ENCODE measurements around the gene KDM4B. TPM values are rescaled to one million over a fixed set of nuclear protein-coding genes. Genes with fewer than 3 reads are reported as not detected.

The KDM4B gene
- total RNA-seq, 1 donor from 2014 or later, result 27.6 TPM

- no peak for DNase-seq (ENCODE audit: low spot score)
- intact Hi-C loops (cut with DNase I), result no loop called here
Observed at GRCh38 chr19:5165697-5166019, 196.7 kb downstream of the KDM4B start.

- intact Hi-C loops (cut with DNase I), result no loop called here
- DNase-seq (ENCODE audit: low spot score), result no peak
Observed at GRCh38 chr19:5166262-5166661, 197.3 kb downstream of the KDM4B start.

- intact Hi-C loops (cut with DNase I), result no loop called here
- no peak for DNase-seq (ENCODE audit: low spot score)
Observed at GRCh38 chr19:5170329-5170745, 201.4 kb downstream of the KDM4B start.

GRCh38 chr19:5171711-5172110 lies 202.8 kb downstream of the KDM4B start:
- intact Hi-C loops (cut with DNase I), result no loop called here
- DNase-seq (ENCODE audit: low spot score), result no peak

DNA sequence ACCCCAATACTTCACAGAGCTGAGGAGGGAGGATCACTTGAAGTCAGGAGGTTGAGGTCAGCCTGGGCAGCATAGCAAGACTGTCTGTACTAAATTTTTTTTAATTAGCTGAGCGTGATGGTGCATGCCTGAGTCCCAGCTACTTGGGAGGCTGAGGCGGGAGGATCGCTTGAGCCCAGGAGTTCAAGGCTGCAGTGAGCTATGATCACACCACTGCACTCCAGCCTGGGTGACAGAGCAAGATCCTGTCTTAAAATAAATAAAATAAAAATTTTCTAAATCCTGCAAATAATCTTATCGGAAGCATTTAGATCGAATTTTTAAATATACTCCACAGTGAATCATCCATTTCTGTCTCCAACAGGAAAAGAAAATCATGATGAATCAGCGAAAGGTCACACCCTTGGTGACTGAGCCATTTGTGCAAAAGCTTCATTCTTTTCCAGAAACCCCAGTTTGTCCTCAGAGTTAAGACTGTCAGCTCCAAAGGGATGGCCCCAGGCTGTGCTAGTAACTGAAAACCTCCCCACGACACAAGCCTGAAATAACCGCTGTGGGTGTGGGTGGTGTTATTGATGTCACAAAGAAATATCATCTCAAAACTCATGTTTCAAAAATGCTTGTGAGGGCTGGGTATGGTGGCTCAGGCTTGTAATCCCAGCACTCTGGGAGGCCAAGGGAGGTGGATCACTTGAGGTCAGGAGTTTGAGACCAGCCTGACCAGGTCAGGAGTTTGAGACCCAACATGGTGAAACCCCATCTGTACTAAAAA lies 204.1 kb downstream of the KDM4B start:
- DNase-seq (ENCODE audit: low spot score), result no peak
- intact Hi-C loops (cut with DNase I), result no loop called here

- no peak for DNase-seq (ENCODE audit: low spot score)
- intact Hi-C loops (cut with DNase I), result no loop called here
Observed at GRCh38 chr19:5173993-5174392, 205.1 kb downstream of the KDM4B start.

- DNase-seq (ENCODE audit: low spot score), result no peak
- intact Hi-C loops (cut with DNase I), result no loop called here
Observed at GRCh38 chr19:5177745-5178450, 209.0 kb downstream of the KDM4B start.

GRCh38 chr19:5178841-5179240 lies 209.9 kb downstream of the KDM4B start:
- DNase-seq (ENCODE audit: low spot score), result no peak
- intact Hi-C loops (cut with DNase I), result no loop called here

DNA sequence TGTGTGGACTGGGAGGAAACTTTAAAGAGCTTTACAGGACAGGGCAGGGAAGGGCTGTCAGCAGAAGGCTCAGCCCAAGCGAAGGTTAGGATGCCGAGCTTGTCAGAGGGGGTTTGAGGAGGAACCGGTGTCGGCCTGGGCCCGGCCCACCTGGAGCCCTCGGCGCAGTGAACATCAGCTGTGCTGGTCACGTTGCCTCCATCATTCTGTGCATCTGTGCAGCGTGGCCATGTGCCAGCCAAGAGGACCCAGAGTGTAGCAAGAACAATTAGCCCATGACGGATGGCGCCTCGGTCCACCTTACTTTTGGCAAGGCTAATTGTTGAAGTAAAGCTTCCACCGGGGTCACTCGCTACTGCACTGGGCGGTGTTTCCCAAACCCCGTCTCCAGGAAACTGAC lies 210.3 kb downstream of the KDM4B start:
- intact Hi-C loops (cut with DNase I), result no loop called here
- DNase-seq (ENCODE audit: low spot score), result no peak

- intact Hi-C loops (cut with DNase I), result no loop called here
Observed at GRCh38 chr19:5181329-5181728, 212.4 kb downstream of the KDM4B start.

DNA sequence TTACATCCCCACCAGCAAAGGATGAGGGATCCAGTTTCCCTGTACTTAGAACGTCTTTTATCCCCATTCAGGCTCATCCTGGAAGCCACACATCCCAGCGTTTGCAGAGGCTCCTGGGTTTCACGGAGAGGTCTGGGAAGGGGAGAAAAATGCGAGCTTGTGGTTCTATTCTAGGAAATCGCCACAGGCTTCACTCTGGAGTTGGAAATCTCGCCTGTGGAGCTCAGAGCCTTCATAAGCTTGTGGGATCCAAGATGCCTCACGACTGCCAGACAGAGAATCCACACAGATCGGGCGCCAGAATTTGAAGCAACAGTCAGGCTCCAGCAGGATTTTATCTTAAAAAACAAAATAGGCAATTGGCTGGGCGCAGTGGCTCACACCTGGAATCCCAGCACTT lies 213.8 kb downstream of the KDM4B start:
- intact Hi-C loops (cut with DNase I), result no loop called here
- no peak for DNase-seq (ENCODE audit: low spot score)

More at GRCh38 chr19:5181329-5181728, 212.4 kb downstream of the KDM4B start:
- no peak for DNase-seq (ENCODE audit: low spot score)

DNA sequence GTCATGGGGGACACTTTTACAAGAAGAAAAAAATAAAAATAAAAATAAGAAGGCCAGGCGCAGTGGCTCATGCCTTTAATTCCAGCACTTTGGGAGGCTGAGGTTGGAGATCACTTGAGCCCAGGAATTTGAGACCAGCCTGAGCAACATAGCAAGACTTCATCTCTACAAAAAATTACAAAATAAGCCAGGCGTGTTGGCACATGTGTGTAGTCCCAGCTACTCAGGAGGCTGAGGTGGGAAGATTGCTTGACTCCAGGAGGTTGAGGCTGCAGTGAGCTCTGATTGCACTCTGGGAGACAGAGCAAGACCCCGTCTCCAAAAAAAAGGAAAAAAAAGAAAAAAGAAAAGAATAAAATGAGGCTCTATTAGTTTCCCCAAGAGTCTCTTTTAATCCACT lies 214.7 kb downstream of the KDM4B start:
- intact Hi-C loops (cut with DNase I), result no loop called here
- DNase-seq (ENCODE audit: low spot score), result no peak

DNA sequence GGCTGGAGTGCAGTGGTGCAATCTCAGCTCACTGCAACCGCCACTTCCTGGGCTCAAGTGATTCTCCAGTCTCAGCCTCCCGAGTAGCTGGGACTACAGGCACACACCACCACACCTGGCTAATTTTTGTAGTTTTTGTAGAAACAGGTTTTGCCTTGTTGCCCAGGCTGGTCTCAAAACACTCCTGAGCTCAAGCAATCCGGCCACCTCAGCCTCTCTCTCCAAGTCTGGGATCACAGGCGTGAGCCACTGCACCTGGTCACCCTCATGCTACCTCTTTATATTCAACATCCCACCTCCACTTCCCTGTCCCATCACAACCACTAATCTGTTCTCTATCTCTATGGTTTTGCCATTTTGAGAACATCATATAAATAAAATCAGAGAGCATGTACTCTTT lies 216.0 kb downstream of the KDM4B start:
- DNase-seq (ENCODE audit: low spot score), result no peak
- intact Hi-C loops (cut with DNase I), result no loop called here

DNA sequence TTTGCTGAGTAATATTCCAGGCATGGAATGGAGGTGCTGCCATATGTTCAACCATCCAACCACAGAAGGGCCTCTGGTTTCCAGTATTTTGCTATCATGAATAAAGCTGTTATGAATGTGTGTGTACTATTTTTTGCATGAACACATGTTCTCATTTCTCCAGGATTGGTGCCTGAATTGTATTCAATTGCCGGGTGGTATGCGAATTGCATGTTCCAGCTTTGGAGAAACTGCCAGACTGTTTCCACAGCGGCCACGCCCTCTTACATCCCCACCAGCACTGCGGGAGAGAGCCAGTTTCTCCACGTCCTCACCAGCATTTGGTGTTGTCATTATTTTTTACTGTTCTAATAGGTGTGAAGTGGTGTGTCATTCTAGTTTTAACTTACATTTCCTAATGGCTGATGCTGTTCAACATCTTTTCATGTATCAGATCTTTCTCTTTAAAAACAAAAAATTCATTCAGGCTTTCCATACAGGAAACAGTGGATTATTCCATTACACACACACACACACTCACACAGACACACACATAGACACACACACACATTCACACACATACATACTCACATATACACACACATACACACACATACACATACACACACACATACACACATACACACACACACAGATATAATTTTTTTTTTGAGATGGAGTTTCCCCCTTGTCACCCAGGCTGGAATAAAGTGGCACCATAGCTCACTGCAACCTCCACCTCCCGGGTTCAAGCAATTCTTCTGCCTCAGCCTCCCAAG lies 217.6 kb downstream of the KDM4B start:
- DNase-seq (ENCODE audit: low spot score), result no peak
- intact Hi-C loops (cut with DNase I), result no loop called here

- intact Hi-C loops (cut with DNase I), result no loop called here
- DNase-seq (ENCODE audit: low spot score), result no peak
Observed at GRCh38 chr19:5188548-5189317, 219.8 kb downstream of the KDM4B start.

DNA sequence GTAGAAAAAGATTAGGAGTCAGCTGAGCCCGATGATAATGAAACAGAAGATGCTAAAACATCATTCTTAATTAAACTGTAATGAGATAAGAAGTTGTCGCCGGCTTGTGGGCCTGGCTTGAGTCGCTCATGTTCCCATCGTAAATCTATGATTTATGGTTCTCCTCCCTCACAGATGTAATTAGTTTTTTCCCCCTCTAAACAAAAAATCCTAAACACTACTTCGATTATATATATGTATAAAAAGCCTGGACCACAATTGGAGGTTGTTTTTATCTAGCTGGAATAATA lies 220.3 kb downstream of the KDM4B start:
- intact Hi-C loops (cut with DNase I), result no loop called here
- no peak for DNase-seq (ENCODE audit: low spot score)

DNA sequence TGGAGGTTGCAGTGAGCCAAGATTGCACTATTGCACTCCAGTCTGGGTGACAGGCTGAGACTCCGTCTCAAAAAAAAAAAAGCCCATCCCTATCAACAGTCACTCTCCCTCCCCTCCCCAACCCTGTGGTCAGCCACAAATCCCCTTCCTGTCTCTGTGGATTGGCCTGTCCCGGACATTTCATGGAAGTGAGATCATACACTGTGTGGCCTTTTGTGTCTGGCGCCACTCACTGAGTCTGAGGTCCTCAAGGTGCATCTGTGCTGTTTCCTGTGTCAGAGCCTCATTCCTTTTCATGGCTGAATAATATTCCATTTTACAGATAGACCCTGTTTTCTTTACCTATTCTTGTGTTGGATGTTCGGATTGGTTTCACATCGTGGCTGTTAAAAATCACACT lies 222.2 kb downstream of the KDM4B start:
- intact Hi-C loops (cut with DNase I), result no loop called here
- DNase-seq (ENCODE audit: low spot score), result no peak

DNA sequence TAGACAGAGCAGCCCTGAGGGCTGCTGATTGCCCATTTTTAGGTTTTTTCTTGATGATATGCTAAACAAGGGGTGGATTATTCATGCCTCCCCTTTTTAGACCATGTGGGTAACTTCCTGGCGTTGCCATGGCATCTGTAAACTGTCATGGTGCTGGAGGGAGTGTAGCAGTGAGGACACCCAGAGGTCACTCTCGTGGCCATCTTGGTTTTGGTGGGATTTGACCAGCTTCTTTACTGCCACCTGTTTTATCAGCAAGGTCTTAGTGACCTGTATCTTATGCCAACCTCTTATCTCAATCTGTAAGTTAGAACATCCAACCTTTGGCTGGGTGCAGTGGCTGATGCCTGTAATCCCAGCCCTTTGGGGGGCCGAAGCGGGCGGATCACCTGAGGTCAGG lies 223.7 kb downstream of the KDM4B start:
- intact Hi-C loops (cut with DNase I), result no loop called here
- DNase-seq (ENCODE audit: low spot score), result no peak

DNA sequence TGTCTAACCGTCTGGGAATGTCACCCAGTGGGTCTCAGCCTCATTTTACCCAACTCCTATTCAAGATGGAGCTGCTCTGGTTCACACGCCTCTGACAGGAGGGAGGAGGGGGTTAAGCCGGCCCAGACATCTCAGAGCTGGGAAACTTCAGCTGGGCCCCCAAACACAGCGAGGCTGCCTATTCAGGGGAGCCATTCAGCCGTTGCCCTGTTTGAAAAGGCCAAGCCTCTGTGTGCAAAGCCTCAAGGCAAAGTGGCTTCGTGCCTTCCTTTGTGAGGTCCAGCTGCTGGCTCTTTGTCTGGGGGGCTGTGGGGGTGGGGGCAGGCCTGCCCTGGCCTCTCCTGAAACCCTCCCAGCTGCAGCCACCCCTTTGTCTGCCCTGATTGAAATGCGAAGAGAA lies 224.3 kb downstream of the KDM4B start:
- DNase-seq (ENCODE audit: low spot score), result no peak
- intact Hi-C loops (cut with DNase I), result no loop called here

- intact Hi-C loops (cut with DNase I), result no loop called here
- no peak for DNase-seq (ENCODE audit: low spot score)
Observed at GRCh38 chr19:5194641-5195040, 225.7 kb downstream of the KDM4B start.

All from cardiac septum (tissue), 1 donor.